GM10266 (cell line): ENCODE results near the gene MIER2.

Experiments
- DNase-seq: peaks from one replicate; pipeline ENCODE4 v3.0.0; 2012; ENCODE audit errors: extremely low spot score
- TF ChIP-seq, protein P1 (sequence below): IDR thresholded peaks from 2 replicates; pipeline ENCODE4 v1.5.1; 2012; ENCODE audit warnings: mild to moderate bottlenecking, low read depth; ENCODE audit not compliant: control insufficient read depth, insufficient read depth; ENCODE audit errors: missing control alignments

MIER2 gene

DNA sequence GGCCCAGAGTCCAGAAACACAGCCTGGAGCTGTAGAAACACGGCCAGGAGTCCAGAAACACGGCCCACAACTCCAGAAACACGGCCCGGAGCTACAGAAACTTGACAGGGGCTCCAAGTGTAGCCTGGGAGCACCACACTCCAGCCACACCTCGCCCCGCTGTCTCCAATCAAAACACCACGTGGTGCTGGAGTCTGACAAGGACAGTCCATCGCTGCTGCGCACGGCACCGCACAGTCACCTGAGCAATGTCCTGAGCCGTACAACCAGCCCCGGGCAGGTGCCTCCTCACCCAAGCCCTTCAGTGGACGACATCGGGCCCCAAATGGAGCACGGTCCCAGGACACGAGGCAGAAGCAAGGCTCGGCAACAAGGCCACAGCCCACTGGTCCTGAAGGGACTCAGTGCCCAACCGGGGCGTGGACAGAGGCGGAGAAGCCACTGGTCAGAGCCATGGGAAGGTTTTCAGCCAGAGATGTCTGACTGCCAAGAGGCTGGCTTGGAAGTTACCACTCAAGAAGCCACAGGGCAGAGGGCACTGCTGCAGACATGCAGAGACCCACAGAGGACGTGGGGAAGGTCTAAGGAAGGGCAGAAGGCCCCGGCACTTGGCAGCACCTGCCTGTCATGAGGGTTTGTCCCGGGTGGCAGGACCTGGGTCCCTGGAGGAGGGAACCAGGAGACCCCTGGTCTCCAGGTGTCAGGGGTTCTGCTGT lies 33.7 kb downstream of the MIER2 start:
- TF ChIP-seq, protein P1, sequence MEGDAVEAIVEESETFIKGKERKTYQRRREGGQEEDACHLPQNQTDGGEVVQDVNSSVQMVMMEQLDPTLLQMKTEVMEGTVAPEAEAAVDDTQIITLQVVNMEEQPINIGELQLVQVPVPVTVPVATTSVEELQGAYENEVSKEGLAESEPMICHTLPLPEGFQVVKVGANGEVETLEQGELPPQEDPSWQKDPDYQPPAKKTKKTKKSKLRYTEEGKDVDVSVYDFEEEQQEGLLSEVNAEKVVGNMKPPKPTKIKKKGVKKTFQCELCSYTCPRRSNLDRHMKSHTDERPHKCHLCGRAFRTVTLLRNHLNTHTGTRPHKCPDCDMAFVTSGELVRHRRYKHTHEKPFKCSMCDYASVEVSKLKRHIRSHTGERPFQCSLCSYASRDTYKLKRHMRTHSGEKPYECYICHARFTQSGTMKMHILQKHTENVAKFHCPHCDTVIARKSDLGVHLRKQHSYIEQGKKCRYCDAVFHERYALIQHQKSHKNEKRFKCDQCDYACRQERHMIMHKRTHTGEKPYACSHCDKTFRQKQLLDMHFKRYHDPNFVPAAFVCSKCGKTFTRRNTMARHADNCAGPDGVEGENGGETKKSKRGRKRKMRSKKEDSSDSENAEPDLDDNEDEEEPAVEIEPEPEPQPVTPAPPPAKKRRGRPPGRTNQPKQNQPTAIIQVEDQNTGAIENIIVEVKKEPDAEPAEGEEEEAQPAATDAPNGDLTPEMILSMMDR: no peak

DNA sequence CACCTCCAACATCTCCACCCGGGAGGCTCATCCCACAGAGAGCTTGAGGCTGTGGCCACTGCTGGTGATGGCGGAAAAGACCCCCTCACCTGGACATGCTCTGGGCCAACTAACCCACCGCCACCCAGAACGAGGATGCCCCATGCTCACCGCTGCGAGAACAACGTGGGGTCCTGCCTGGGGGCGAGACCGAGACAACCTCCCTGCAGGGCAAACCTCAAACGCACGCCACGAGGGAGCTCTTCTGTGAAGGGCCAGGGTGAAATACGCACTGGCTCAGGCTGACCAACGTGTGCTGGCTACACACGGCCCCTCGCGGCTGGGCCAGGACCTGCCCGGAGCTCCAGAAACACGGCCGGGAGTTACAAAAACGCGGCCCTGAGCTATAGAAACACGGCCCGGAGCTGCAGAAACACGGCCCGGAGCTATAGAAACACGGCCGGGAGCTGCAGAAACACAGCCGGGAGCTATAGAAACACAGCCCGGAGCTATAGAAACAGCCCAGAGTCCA lies 34.4 kb downstream of the MIER2 start:
- DNase-seq: no peak
- TF ChIP-seq, protein P1: no peak

More for the DNA sequence above, 33.7 kb downstream of the MIER2 start:
- DNase-seq: no peak

DNA sequence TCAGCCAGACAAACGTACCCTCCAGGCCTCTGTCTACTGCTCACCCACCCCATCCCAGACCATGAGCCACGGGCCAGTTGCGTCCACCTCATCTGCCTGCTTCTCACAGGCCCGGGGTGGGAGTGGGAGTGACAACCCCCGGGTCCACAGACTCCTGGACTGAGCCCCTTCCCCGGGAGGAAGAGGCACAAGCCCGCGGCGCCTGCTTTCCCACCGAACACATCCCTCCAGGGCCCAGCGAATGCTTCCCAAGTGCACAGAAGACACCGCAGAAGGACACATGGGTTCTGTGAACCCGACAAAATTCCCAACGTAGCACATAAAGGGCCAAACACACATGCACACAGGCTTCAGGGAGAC lies 35.4 kb downstream of the MIER2 start:
- DNase-seq: no peak
- TF ChIP-seq, protein P1: no peak

DNA sequence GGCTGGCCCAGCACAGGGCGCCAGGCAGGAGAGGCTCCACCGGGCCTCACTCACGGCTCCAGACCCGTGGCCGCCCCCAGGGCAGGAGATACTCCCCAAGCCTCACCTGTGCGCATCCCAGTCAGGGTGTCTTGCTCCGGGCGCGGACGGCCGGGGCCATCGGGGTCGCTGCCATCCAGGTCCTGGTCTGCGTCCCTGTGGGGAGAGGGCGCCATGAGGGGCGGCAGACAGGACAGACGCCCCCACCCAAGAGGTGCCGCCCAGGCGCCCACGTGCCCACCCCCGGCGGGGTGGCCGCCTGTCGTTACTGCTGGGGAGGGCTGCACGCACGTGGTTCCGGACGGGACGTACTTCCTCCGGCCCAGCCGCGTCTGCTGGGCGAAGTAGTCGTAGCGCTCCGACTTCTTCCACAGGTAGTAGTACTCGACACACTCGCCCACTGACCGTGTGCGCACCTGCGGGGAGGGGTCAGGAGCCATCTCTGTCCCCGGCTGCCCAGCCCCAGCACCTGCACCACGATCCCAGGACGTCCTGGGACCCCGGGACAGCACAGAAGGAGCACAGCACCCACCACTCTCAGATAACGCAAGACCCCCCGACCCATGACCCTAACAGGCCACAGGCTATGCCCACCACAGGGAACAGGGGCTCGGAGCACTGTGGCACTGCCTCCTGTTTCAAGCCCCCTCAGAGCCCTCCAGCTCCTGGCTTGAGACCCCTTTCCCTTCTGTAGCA lies 36.0 kb downstream of the MIER2 start:
- no peak for DNase-seq
- TF ChIP-seq, protein P1: no peak

DNA sequence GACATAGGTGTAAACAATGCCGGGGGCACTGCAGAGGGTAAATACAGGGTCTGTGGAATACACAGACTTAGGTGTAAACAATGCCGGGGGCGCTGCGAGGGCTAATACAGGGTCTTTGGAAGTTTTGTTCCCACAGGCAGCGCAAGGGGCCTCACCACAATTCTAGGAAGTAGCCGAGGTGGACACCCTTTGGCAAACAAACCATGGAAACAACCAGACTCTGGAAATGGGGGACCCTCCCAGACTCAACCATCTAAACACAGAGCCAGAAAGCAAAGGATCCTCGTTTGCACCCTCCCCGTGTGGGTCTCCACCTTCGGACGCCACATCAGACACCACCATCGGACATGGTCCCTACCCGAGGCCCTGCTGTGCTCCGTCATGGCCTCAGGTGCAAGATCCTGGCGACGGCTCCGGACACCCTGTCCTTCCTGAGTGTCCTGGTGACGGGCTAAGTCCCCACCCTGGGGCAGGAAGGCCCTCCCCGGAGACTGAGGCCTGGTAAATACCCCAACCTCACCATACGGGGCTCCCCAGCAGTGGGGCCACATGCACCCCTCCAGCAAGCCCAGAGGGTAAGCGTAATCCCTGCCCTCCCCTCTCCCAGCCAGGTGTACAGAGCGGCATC lies 36.7 kb downstream of the MIER2 start:
- DNase-seq: no peak
- TF ChIP-seq, protein P1: no peak

DNA sequence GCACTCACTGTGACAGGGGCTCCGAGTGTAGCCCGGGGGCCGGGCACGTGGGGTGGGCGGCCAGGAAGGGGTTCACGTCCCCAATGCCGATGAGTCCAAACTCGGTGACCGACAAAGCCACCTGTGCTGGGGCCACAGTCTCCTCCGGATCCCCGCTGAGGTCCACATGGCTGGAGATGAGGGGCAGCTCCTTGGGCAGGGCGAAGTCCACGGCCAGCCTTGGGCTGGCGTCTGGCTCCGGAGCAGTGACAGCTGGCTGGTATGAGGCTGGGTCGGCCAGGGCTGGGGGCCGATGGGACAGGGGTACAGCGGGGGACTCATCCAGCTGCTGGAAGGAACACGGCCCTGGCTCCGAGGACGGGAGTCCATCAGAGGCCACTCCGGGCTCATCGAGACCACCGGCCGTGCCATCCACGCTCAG lies 37.5 kb downstream of the MIER2 start:
- TF ChIP-seq, protein P1: no peak

More for the DNA sequence above, 37.5 kb downstream of the MIER2 start:
- no peak for DNase-seq
